ENCODE results near the gene C2CD2L.
"Not testable (repeated sequence)": the region's sequence is repeated elsewhere in the genome, so short reads cannot be mapped to it uniquely, and the experiment has no call there.

C2CD2L gene

DNA sequence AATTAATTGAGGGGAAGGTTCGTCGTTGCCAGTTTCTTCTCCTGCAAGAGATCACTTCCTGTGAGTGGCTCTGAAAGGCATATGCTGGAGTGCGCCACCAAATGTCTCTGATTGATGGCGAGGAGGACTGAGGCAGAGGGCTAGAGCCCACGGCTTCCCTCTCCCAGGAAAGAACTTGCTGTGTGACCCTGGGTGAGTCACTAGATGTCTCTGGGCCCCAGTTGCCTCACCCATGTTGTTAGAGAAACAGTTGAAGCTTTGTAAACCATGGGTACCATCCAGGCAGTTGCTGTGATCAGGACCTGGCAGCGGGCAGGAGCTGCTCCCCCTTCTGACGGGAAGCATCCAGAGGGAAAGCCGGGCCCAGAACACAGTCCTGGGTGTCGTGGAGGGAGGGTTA is 44.9 kb downstream of the C2CD2L start:
- no peak for DNase-seq (ENCODE audit: low read depth, low spot score)

DNA sequence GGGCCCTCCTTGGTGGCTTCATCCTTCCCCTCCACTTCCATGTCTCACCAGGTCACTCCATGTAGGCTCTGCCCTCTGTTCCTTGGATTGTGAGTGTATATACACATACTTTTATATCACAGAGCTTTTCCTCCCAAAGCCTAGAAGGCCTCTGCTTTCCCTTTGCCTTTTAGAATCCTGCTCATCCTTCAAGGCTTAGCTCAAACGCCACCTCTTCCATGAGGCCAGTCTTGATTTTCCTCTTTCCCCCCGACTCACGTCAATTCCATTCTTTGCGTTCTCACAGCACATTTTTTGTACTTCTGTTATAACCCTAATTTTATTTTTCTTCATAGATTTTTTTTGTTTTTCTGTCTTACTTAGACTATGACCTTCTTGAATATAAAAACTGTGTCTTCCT is 45.5 kb downstream of the C2CD2L start:
- no peak for DNase-seq (ENCODE audit: low read depth, low spot score)

DNA sequence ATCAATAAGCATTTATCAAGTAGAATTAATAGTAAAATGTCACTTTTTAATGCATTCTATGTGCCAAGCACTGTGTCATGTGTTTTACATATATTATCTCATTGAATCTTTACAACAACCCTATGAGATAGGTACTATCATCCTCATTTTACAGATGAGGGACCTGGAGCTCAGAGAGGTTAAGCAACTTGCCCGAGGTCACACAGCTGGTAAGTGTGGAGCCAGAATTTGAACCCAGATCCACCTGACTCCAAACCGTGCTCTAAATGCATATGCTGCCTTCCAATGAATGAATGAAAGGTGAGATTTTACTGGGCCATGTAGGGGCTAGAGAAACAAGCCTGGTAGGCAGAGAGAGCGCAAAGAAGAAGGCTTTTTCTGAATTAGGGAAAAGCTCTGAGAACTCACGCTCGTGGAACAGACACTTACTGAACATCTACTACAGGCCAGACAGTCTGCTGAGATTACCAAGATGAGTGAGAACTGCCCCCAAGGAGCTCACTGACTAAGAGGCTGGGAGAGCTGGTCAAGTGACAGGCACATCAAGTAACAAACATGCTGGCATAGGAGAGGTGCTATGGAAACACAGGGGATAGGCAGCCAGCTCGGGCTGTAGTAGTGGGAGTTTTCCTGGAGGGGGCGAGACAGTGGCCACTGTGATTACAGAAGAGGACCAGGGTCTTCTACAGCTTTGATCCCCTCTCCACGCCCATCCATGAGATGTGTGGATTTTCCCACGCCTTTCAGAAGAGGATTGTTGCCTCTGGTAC is 46.1 kb downstream of the C2CD2L start:
- no peak for DNase-seq (ENCODE audit: low read depth, low spot score)

- no peak for DNase-seq (ENCODE audit: low read depth, low spot score)
Observed at GRCh38 chr11:119154178-119154577, 47.0 kb downstream of the C2CD2L start.

- no peak for DNase-seq (ENCODE audit: low read depth, low spot score)
Observed at GRCh38 chr11:119155733-119156492, 48.8 kb downstream of the C2CD2L start.

- no peak for DNase-seq (ENCODE audit: low read depth, low spot score)
Observed at GRCh38 chr11:119156496-119156895, 49.4 kb downstream of the C2CD2L start.

- DNase-seq (ENCODE audit: low read depth, low spot score), result no peak
Observed at GRCh38 chr11:119157063-119157462, 49.9 kb downstream of the C2CD2L start.

DNA sequence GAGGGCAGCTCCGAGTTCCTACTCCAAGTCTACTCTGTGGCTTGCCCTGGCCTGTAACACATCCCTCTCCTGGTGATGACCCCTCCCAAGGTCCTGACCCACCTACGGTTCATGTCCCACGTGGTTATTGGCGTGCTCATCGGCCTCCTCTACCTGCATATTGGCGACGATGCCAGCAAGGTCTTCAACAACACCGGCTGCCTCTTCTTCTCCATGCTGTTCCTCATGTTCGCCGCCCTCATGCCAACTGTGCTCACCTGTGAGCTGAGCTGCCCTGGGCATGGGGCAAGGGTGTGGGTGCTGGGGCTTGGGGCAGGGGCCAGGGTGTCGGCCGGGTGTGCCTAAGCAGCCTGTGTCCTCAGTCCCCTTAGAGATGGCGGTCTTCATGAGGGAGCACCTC is 51.3 kb downstream of the C2CD2L start:
- DNase-seq (ENCODE audit: low read depth, low spot score), result no peak

- DNase-seq (ENCODE audit: low read depth, low spot score), result no peak
Observed at GRCh38 chr11:119160151-119160550, 53.0 kb downstream of the C2CD2L start.

DNA sequence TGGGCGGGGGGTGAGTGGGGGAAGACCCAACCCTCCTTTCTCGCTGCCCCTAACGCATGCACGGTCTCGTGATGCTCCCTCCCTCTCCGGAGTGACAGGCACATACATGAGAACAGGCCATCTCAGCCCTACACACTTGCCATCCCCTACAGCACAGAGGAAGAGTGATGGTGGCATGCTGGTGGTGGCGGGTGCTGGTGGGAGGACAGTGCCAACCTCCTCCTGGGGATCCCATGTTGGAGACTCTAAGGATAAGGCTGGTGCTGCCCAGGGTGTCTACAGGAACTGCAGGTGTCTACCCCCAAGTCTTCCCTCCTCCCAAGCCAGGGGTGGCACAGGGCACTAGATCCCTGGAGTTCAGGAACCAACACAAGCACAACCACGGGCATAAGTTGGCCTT is 54.7 kb downstream of the C2CD2L start:
- DNase-seq (ENCODE audit: low read depth, low spot score), result no peak

GRCh38 chr11:119166368-119167076 is 59.4 kb downstream of the C2CD2L start:
- DNase-seq (ENCODE audit: low read depth, low spot score), result no peak

DNA sequence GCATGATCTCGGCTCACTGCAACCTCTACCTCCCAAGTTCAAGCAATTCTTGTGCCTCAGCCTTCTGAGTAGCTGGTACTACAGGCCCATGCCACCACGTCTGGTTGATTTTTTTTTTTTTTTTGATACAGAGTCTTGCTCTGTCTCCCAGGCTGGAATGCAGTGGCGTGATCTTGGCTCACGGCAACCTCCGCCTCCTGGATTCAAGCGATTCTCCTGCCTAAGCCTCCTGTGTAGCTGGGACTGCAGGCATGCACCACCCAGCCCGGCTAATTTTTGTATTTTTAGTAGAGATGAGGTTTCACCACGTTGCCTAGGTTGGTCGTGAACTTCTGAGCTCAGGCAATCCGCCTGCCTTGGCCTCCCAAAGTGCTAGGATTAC is 59.9 kb downstream of the C2CD2L start:
- not testable (repeated sequence) for DNase-seq (ENCODE audit: low read depth, low spot score)

- DNase-seq (ENCODE audit: low read depth, low spot score), result no peak
Observed at GRCh38 chr11:119167933-119168332, 60.8 kb downstream of the C2CD2L start.

All from activated CD4-positive, CD25-positive, alpha-beta regulatory T cell treated with anti-CD3 and anti-CD28 coated beads, Interleukin-2, amount 50 U/mL, for 16 hours (primary cell).